GM18868 (cell line): Measurements from ENCODE around the gene FMR1.

Experiments used
- ATAC-seq: cut with Tn5 transposase; IDR thresholded peaks from one replicate; pipeline ENCODE4 v1.9.1; 2021; ENCODE audit warnings: mild to moderate bottlenecking, moderate library complexity; ENCODE audit not compliant: unreplicated experiment

FMR1 gene

GRCh38 chrX:147914591-147914990, 2.9 kb downstream of the FMR1 start:
- ATAC-seq, result no peak

- no peak for ATAC-seq
Observed at GRCh38 chrX:147916375-147916968, 4.8 kb downstream of the FMR1 start.

GRCh38 chrX:147917700-147918695, 6.3 kb downstream of the FMR1 start:
- ATAC-seq, result peak; percentile 92

GRCh38 chrX:147920161-147920666, 8.5 kb downstream of the FMR1 start:
- no peak for ATAC-seq

DNA sequence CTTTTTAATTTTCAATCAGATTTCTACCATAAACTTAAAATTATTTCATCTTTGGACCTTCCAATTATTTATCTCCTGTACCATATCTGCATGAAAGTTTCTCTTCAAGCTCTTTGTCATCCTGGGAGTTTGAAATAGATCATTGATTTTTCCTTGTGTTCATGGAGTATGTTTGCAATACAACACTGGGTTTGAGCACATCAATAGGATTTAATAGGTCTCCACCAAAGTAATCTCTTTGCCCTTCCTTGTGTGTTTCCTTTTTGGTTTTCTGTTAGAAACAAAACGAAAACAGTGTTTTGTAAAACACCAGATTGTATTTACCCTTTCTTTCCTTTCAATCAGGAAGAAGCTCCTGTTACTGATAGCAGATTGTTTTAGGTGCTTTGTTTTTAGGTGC, 11.9 kb downstream of the FMR1 start:
- no peak for ATAC-seq

- ATAC-seq, result no peak
Observed at GRCh38 chrX:147927256-147927655, 15.5 kb downstream of the FMR1 start.

GRCh38 chrX:147933815-147934214, 22.1 kb downstream of the FMR1 start:
- ATAC-seq, result no peak

- ATAC-seq, result no peak
Observed at GRCh38 chrX:147935156-147935758, 23.5 kb downstream of the FMR1 start.

DNA sequence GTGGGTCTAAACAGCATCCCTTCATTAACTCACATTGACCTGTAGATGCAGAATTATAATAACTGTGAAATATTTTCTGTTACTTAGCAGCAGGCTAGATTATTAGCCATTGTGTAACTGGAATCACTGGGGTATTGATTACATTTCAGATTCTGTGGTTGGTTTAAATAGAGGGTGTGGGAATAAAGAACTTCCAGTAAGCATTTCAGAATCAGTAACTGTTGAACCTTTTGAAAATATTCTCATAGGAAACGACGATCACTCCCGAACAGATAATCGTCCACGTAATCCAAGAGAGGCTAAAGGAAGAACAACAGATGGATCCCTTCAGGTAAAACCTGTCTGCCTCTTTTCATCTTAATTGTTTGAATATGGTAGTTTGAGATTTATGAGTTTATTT, 33.6 kb downstream of the FMR1 start:
- no peak for ATAC-seq

DNA sequence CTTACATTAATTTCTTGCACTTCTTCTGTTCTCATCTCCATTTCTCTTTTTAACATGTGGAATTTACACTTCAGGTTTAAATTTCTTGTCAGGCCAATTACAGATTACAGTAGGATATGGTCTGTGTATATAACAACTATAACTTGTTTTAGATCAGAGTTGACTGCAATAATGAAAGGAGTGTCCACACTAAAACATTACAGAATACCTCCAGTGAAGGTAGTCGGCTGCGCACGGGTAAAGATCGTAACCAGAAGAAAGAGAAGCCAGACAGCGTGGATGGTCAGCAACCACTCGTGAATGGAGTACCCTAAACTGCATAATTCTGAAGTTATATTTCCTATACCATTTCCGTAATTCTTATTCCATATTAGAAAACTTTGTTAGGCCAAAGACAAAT, 36.8 kb downstream of the FMR1 start:
- no peak for ATAC-seq

DNA sequence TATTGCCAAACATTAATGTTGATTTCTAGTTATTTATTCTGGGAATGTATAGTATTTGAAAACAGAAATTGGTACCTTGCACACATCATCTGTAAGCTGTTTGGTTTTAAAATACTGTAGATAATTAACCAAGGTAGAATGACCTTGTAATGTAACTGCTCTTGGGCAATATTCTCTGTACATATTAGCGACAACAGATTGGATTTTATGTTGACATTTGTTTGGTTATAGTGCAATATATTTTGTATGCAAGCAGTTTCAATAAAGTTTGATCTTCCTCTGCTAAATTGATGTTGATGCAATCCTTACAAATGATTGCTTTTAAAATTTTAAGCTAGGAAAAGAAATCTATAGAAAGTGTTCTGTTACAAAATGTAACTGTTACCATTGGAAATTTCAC, 38.6 kb downstream of the FMR1 start:
- ATAC-seq, result no peak

- ATAC-seq, result no peak
Observed at GRCh38 chrX:147953976-147954375, 42.3 kb downstream of the FMR1 start.

DNA sequence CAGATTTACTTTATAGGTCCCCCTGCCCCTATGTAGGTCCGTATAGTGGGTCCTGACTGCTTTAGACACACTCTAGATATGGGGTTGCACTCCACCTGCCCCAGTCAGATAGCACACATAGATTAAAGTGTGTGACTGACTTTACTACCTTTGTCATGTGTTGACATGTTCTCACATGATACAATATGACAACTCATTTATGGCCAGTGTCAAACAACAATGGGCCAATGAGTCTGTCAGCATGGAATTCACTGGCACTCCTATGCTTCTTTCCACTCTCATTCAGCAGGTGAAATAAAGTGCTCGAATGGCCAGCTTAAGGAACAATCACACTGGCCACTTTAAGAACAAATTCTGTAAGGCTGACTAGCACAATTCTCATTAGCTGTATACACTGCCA, 45.6 kb downstream of the FMR1 start:
- no peak for ATAC-seq

DNA sequence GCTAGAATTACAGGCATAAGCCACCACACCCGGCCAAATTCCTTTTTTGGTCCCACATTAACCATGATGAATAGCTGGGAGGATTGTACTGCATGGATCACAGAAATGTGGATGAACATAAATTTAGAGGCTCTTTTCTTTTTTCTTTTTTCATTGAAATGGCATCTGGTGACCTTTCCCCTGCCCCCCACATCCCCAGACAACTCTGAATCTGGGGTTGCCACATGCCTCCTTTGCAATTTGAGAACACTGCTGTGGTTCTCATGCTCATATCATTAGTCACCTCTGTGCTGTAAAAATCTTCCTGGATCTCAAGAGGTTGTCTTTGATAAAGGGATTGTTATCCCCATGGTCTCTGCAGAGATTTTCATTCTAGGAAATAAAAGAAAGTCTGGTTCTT, 46.6 kb downstream of the FMR1 start:
- ATAC-seq, result no peak

- ATAC-seq, result no peak
Observed at GRCh38 chrX:147960722-147961121, 49.0 kb downstream of the FMR1 start.

GRCh38 chrX:147962476-147962875, 50.8 kb downstream of the FMR1 start:
- no peak for ATAC-seq

DNA sequence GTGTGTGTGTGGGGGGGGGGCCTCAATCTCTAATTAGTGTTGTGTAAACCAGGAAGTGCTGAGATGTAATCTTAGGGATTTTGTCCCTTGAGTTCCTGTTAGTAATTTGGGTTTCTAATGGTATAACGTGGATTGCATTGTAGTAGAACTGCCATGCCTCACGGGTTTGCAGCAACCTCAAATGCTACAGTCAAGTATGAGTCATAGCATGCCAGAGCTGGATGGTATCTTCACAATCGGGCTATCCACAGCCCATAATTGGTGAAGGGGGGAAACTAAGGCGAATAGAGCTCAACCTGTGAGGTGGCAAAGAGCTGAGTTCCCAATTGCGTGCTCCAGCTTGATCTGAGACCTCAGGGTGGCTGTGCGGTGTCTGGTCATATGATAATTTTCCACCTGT, 67.2 kb downstream of the FMR1 start:
- peak; percentile 67 for ATAC-seq

DNA sequence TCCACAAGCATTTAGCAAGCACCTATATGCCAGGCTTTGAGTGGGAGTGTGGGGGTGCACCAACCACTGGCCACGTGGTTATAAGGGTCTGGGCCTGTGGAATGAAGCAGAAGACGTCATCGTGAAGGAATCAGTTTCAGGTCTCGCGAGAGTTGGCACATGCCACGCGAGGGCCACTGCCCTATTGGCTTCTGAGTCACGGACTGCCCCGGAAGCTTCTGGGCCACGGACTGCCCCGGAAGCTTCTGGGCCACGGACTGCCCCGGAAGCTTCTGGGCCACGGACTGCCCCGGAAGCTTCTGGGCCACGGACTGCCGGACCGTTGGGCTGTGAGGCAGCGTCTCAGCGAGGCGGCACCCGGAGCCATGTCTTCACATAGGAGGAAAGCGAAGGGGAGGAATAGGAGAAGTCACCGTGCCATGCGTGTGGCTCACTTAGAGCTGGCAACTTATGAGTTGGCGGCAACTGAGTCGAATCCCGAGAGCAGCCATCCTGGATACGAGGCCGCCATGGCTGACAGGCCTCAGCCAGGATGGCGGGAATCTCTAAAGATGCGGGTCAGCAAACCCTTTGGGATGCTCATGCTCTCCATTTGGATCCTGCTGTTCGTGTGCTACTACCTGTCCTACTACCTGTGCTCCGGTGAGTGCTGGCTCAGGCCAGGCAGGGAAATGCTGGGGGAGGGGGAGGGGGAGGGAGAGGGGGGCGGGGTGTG, 69.5 kb downstream of the FMR1 start, which contains the start of gene FMR1NB:
Gene FMR1NB, plus strand, starts transcription at position 300 of the 715 bp plus-strand sequence. Its CDS starts 66 bp downstream, at position 366.
- no peak for ATAC-seq
